Measurements from ENCODE around the gene TP73. TPM values are rescaled to one million over a fixed set of nuclear protein-coding genes. Genes with fewer than 3 reads are reported as not detected.
"Not testable (repeated sequence)": the region's sequence is repeated elsewhere in the genome, so short reads cannot be mapped to it uniquely, and the experiment has no call there.

TP73 gene
- total RNA-seq, 2 experiments from 2014 or later, result 0.62 to 1.1 TPM

- Mint-ChIP-seq H3K27me3 (peaks cover 17% of the 10 kb centered on the region), H3K27ac (no peak within 1 kb of the TSS), H3K4me1 (no peaks in the 10 kb centered on the region), H3K9me3 (no peaks in the 10 kb centered on the region), H3K4me3 (peak within 1 kb of the TSS; percentile 32), H3K36me3 (no peaks in the 10 kb centered on the region)
- DNase-seq, result peak; percentile 53
- peak; percentile 31 for ATAC-seq (ENCODE audit: low read depth)
- POLR2A ChIA-PET, result no interaction called here
Observed at GRCh38 chr1:3611170-3612019, 40.9 kb upstream of the TP73 start, which contains the start of gene MEGF6. TSS of gene MEGF6 (minus strand) at chr1:3611508. CDS start at chr1:3611268, 240 bp downstream.

DNA sequence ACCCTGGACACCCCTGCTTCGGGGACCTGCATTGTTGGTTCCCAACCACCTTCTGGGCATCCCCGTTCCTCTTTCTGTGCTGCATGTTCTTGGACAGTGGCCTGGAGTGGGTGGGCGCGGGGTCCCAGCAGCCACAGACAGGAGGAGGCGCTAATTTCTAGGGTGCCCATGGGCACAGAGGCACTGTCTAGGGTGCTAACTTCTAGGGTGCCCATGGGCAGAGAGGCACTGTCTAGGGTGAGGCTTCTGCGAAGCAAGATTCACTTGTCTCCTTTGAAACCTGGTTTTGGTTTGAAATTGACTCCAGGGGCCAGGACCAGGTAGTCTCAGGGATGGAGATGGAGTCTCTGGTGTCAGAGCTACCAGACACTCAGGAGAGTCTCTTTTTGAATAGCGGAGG lies 40.2 kb upstream of the TP73 start:
- ATAC-seq (ENCODE audit: low read depth) (no peak), DNase-seq (no peak)
- peaks cover 17% of the 10 kb centered on the region for H3K27me3 Mint-ChIP-seq
- no peak overlapping the region for H3K27ac Mint-ChIP-seq
- H3K4me1 Mint-ChIP-seq, result no peaks in the 10 kb centered on the region
- H3K36me3 Mint-ChIP-seq, result no peaks in the 10 kb centered on the region
- no peaks in the 10 kb centered on the region for H3K9me3 Mint-ChIP-seq
- peak overlapping the region; percentile 32 for H3K4me3 Mint-ChIP-seq
- POLR2A ChIA-PET, result no interaction called here

- POLR2A ChIA-PET, result no interaction called here
- H3K4me3 Mint-ChIP-seq, result no peak overlapping the region
- no peak overlapping the region for H3K27ac Mint-ChIP-seq
- no peaks in the 10 kb centered on the region for H3K36me3 Mint-ChIP-seq
- no peaks in the 10 kb centered on the region for H3K4me1 Mint-ChIP-seq
- H3K27me3 Mint-ChIP-seq, result peaks cover 14% of the 10 kb centered on the region
- H3K9me3 Mint-ChIP-seq, result no peaks in the 10 kb centered on the region
- ATAC-seq (ENCODE audit: low read depth) (no peak), DNase-seq (no peak)
Observed at GRCh38 chr1:3614755-3615742, 37.3 kb upstream of the TP73 start.

DNA sequence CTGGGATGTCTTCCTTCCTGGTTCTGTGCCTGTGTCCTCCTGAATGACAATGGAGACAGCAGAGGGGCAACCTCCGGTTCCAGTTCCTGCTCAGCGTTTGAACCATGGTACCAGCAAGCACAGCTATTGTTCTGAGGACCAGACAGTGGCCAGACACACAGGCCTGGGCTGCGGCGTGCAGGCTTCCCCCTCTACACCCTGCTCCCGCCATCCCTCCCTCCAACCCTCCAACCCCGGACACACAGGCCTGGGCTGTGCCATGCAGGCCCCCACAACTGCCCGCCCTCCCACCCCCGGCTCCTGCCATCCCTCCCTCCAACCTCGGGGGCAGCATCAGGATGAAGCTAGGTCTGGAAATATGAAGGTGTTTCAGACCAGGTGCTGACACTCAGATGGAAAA lies 35.5 kb upstream of the TP73 start:
- Mint-ChIP-seq H3K27ac (no peak overlapping the region), H3K36me3 (no peaks in the 10 kb centered on the region), H3K4me3 (no peak overlapping the region), H3K9me3 (no peaks in the 10 kb centered on the region), H3K4me1 (peaks cover 3% of the 10 kb centered on the region), H3K27me3 (peaks cover 8% of the 10 kb centered on the region)
- DNase-seq, result no peak
- no peak for ATAC-seq (ENCODE audit: low read depth)
- POLR2A ChIA-PET, result no interaction called here

DNA sequence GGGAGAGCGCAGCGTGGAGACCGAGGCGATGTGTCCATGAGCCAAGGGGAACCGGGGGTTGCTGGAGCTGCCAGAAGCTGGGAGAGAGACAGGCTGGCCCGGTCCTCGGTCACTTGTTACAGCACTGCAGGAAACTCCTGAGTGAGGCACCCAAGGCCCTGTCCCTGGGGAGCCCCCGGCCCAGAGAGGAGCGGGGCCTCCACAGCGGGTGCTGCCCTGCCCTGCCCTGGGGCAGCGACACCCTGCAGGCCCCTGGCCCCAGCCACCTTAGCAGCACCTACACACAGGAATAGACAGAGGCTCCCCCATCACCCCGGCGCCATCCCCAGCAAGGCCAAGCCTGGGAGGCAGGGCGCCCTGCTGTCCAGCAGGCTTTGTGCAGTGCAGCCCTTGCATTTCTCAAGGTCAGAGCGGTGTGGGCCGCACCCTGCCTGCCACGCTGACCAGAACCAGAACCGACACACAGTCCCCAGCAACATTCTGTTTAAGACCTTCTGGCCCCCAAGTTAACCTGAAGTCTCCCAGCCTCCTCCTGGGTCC lies 34.4 kb upstream of the TP73 start:
- POLR2A ChIA-PET, result no interaction called here
- no peaks in the 10 kb centered on the region for H3K36me3 Mint-ChIP-seq
- no peak overlapping the region for H3K27ac Mint-ChIP-seq
- no peaks in the 10 kb centered on the region for H3K9me3 Mint-ChIP-seq
- no peak overlapping the region for H3K4me3 Mint-ChIP-seq
- H3K4me1 Mint-ChIP-seq, result peaks cover 3% of the 10 kb centered on the region
- ATAC-seq (ENCODE audit: low read depth), result no peak
- DNase-seq, result no peak
- H3K27me3 Mint-ChIP-seq, result peaks cover 6% of the 10 kb centered on the region

GRCh38 chr1:3618531-3618880 lies 33.8 kb upstream of the TP73 start:
- DNase-seq, result no peak
- POLR2A ChIA-PET, result no interaction called here
- Mint-ChIP-seq H3K9me3 (no peaks in the 10 kb centered on the region), H3K4me1 (peaks cover 5% of the 10 kb centered on the region), H3K36me3 (no peaks in the 10 kb centered on the region), H3K27ac (no peak overlapping the region), H3K27me3 (peaks cover 2% of the 10 kb centered on the region), H3K4me3 (no peak overlapping the region)
- no peak for ATAC-seq (ENCODE audit: low read depth)

GRCh38 chr1:3618881-3619671 lies 33.2 kb upstream of the TP73 start:
- Mint-ChIP-seq H3K36me3 (no peaks in the 10 kb centered on the region), H3K4me1 (peaks cover 10% of the 10 kb centered on the region), H3K27me3 (peaks cover 2% of the 10 kb centered on the region), H3K9me3 (no peaks in the 10 kb centered on the region), H3K4me3 (no peak overlapping the region), H3K27ac (no peak overlapping the region)
- DNase-seq (peak; percentile 54), ATAC-seq (ENCODE audit: low read depth) (peak; percentile 80)
- POLR2A ChIA-PET, result no interaction called here

DNA sequence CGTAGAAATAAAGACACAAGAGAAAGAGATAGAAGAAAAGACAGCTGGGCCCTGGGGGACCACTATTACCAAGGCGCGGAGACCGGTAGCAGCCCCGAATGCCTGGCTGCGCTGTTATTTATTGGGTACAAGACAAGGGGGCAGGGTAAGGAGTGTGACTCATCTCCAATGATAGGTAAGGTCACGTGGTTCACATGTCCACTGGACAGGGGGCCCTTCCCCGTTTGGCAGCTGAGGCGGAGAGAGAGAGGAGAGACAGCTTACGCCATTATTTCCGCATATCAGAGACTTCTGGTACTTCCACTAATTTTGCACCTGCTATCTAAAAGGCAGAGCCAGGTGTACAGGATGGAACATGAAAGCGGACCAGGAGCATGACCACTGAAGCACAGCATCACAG lies 31.6 kb upstream of the TP73 start:
- Mint-ChIP-seq H3K36me3 (peaks cover 1% of the 10 kb centered on the region), H3K9me3 (no peaks in the 10 kb centered on the region), H3K4me3 (no peak overlapping the region), H3K4me1 (peaks cover 14% of the 10 kb centered on the region), H3K27ac (no peak overlapping the region), H3K27me3 (peaks cover 2% of the 10 kb centered on the region)
- ATAC-seq (ENCODE audit: low read depth), result no peak
- POLR2A ChIA-PET, result no interaction called here
- DNase-seq, result no peak

GRCh38 chr1:3621151-3621671 lies 31.1 kb upstream of the TP73 start:
- ATAC-seq (ENCODE audit: low read depth); DNase-seq; H3K27ac Mint-ChIP-seq; POLR2A ChIA-PET; H3K36me3 Mint-ChIP-seq; H3K27me3 Mint-ChIP-seq; H3K9me3 Mint-ChIP-seq: not testable (repeated sequence)
- H3K4me1 Mint-ChIP-seq, result peaks cover 19% of the 10 kb centered on the region
- H3K4me3 Mint-ChIP-seq, result peak overlapping the region; percentile 10

GRCh38 chr1:3622102-3622501 lies 30.2 kb upstream of the TP73 start:
- H3K27me3 Mint-ChIP-seq, POLR2A ChIA-PET, H3K9me3 Mint-ChIP-seq: not testable (repeated sequence)

GRCh38 chr1:3623441-3624199 lies 28.7 kb upstream of the TP73 start:
- POLR2A ChIA-PET, result interaction anchor here (1.2 kb wide), 1 partner anchor 26 kb away, joined by 3 read pairs; the partner anchor contains the start of gene WRAP73
- Mint-ChIP-seq H3K27ac (peak overlapping the region; percentile 94), H3K36me3 (peaks cover 3% of the 10 kb centered on the region), H3K4me1 (peaks cover 21% of the 10 kb centered on the region), H3K4me3 (peak overlapping the region; percentile 95), H3K9me3 (no peaks in the 10 kb centered on the region), H3K27me3 (peaks cover 2% of the 10 kb centered on the region)
- ATAC-seq (ENCODE audit: low read depth) (no peak), DNase-seq (no peak)

More at GRCh38 chr1:3622102-3622501, 30.2 kb upstream of the TP73 start:
- not testable (repeated sequence) for H3K27ac Mint-ChIP-seq; DNase-seq; ATAC-seq (ENCODE audit: low read depth); H3K36me3 Mint-ChIP-seq; H3K4me3 Mint-ChIP-seq
- H3K4me1 Mint-ChIP-seq, result peaks cover 20% of the 10 kb centered on the region
